Hippocampal formation (tissue), 2 donors: Measurements from ENCODE around the gene EFHC2.

Experiments
- DNase-seq, 2 donors: peaks; one replicate each; lab custom pipeline; 2025; lab: John Stamatoyannopoulos, UW

EFHC2 gene

DNA sequence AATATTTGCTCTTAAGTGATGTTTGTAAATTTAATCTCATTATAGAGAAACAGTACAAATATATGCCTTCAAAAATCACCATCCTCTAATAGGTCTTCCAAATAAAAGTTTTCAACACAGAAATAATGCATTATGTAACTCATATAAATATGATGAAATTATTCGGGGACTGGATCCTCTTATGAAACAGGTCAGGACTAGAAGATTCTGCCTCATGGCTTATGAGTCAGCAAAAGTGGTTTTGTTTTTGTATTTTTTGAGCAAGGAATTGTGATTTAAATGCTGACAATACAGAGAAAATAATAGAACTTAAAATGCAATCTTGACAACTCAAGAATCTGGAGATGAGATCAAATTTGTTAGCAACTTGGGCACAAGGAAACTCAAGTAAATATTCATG lies 190.6 kb downstream of the EFHC2 start:
- no peak for DNase-seq

DNA sequence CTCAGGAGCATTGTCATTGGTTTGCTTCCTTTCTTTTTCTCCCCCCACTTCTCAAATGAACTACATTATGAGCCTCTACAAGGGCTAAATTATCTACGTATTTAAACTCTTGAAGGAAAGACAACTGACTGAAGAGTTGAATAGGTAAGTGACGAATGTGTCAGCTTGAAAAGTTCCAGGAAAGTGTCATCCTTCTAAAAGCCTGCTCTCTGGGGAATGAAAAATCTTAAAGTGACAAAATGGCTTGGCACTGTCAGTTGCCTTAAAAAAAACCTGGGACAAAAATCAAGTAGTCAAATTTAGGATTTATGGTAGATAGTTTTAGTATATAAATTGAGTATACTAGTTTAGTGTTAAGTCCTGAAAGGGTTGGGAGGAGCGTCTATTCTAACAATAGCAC lies 196.3 kb downstream of the EFHC2 start:
- DNase-seq: no peak

DNA sequence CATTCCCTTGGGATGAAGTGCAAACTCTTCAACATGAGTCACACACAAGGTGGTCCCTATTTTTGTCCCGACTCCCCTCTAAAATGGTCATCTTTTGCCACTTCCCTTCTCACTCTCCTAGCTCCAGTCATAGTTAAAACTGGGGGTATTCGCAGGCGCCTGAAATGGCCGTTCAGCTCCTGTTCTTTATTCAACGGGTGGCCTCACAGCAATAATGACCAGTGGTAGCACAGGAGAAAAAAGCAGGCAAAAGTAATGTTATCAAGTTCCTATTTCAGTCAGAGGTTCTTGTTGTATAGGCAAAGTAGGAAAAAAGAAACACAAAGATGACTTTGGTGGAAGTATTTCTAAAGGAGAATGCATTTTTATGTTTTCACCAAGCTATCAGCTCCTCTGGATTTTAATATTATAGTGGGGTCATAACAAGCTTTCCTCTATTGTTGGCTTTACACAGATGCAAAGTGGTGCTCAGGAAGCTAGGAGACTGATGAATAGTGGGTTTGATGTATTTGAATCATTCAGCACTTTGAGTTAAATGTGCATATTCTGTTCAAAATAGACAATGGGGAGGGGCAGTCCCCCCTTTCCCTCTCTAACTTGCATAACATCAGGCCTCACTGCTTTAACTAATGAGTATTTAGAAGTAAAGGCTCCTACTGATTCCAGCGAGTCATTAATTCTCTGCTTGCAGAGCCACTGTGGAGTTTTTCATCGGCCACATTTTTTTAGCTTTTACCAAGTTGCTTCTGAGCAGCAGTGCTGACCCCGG lies 199.1 kb downstream of the EFHC2 start:
- no peak for DNase-seq

DNA sequence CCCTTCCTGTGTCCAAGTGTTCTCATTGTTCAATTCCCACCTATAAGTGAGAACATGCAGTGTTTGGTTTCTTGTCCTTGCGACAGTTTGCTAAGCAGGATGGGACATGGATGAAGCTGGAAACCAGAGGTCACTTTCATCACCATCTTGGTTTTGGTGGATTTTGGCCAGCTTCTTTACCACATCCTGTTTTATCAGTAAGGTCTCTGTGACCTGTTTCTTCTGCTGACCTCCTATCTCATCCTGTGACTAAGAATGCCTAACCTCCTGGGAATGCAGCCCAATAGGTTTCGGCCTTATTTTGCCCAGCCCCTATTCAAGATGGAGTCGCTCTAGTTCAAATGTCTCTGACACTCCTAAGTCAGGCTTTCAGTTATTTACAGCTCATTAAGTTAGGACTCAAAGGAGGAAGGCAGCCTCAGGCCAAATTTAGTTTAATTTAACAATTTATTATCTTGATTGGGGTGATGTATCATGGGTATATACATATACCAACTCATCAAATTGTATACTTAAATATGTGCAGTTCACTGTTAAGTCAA lies 200.3 kb downstream of the EFHC2 start:
- DNase-seq: no peak

DNA sequence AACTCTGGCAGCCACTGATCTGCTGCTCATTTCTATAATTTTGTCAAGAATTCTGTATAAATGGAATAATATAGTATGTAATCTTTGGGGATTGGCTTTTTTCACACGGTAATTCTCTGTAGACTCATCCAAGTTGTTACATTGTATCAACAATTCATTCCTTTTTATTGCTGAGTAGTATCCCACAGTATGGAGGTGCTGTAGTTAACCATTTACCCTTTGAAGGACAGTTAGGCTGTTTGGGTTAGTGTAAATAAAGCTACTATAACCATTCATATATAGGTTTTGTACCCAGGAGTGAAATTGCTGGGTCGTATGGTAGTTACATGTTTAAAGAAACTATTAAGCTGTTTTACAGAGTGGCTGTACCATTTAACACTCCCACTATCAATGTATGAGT lies 213.3 kb downstream of the EFHC2 start:
- DNase-seq: no peak

DNA sequence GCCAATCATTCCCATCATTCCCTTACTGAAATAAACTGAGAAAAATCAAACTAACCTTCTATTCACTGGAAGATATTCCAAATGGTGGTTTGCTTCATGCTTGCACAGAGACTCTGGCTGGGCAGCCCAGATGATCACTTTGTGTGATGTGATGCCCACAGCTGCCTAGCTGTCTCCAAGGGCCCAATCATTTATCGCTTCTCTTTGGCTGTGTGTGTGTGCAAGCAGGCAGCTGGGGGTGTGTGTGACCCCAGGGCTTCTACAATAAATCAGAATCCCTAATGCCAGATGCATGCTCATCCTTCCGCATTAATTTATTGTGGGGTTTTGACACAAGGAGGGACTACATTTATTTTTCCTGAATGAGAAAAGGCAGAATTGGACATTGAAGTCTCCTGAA lies 230.1 kb downstream of the EFHC2 start:
- DNase-seq: no peak

DNA sequence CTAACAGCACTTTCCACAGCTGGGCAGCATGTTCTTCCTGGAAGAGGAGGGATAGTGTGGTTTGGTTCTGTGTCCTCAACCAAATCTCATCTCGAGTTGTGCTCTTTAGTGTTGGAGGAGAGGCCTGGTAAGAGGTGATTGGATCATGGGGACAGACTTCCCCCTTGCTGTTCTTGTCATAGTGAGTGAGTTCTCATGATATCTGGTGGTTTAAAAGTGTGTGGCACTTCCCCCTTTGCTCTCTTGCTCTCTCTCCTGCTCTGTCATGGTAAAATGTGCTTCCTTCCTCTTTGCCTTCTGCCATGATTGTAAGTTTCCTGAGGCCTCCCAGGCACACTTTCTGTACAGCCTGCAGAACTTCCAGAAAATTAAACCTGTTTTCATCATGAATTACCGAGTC lies 236.6 kb downstream of the EFHC2 start:
- DNase-seq: no peak

DNA sequence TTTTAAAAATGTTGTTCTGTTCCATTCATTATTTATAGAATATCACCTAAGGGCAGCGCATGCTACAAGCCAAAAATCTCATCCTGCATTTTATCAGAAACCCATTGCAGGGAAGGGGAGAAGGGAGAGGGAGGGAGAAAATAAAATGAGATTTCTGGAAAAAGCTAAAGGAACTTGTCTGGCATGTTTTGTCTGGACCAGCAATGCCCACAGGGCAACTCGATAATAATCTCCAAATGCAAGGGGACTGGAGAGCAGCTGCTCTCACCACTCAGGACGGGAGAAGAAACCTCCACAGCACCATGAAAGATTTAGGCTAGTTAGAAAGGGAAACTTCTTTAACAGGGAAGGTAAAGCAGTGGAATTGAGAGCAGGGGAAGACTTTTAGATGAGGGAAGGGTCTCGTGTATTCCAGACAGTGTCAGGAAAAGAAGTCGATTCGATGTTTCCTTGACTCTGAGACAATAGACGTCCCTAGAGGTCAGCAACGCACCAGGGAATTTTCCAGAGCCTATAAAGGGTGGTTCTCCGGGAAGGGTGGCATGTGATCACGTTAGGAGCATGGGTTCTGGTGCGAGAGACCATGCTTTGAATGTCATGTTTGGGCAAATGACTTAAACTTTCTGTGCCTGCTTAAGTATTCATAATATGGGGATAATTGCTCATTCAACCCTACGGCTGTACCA lies 238.1 kb downstream of the EFHC2 start:
- DNase-seq: no peak

DNA sequence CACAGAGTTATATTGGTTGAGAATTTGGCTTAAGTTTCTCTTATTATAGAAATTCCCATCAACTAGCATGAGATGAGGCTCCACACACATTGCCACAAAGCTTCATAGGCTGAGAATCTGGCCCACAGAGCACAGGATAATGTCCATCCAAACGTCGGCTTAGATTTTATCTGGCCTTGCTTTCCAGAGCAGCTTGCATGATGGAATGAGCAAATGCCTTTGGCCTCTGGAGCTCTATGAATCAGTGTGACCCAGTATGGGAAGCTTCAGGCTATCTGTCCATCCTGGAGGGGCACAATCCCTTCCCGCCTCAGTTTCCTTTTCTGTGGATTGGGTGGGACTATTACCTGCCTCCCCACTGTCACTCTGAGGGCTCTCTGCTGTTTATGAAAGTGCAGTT lies 238.8 kb downstream of the EFHC2 start:
- no peak for DNase-seq

DNA sequence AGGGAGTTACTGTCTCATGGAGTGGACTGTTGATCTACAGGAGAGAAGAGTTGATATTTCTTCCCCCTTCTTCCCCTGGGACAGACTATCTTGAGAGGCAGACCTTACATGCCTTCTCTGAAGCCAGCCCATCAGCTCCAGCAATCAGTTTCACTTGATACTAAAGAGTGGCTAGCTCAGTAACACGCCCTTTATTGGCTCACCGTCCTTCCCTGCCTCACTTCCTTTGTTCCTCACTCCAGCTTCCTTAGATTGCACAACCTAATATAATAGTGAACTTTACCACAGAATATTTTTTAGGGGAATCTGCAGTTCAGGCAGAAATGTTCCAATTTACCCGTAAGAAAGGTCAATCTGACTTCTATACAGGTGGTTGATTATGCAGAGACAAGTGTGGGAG lies 242.2 kb downstream of the EFHC2 start:
- no peak for DNase-seq

DNA sequence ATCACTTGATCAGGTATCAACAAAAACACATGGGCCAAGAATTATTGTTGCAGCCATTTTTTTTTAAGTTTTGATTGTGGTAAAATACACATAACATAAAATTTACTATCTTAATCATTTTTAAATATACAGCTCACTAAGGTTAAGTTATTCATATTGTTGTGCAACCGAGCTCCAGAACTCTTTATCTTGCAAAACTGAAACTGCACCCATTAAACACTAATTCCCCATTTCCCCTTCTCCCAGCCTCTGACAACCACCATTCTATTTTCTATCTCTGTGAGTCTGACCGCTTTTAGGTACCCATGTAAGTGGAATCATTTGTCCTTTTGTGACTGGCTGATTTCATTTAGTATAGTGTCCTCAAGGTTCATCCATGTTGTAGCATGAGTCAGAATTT lies 244.1 kb downstream of the EFHC2 start:
- no peak for DNase-seq
